ENCODE data around the gene STXBP1.
"Not testable (repeated sequence)": the region's sequence is repeated elsewhere in the genome, so short reads cannot be mapped to it uniquely, and the experiment has no call there.

STXBP1 gene

GRCh38 chr9:127570533-127571111 lies 41.5 kb upstream of the STXBP1 start:
- no peak for TF ChIP-seq ZNF274 (IDR thresholded peaks at IDR 0.05; ENCODE audit: low read depth, low read length)
- no peak overlapping the region for H3K4me3 ChIP-seq (ENCODE audit: low read length)

GRCh38 chr9:127571971-127572370 lies 40.1 kb upstream of the STXBP1 start:
- no peak overlapping the region for H3K4me3 ChIP-seq (ENCODE audit: low read length)
- TF ChIP-seq ZNF274 (IDR thresholded peaks at IDR 0.05; ENCODE audit: low read depth, low read length), result no peak

GRCh38 chr9:127572961-127573721 lies 38.9 kb upstream of the STXBP1 start:
- TF ChIP-seq ZNF274 (IDR thresholded peaks at IDR 0.05; ENCODE audit: low read depth, low read length), result no peak
- no peak overlapping the region for H3K4me3 ChIP-seq (ENCODE audit: low read length)

GRCh38 chr9:127574072-127574993 lies 37.7 kb upstream of the STXBP1 start:
- H3K4me3 ChIP-seq (ENCODE audit: low read length), result no peak overlapping the region
- TF ChIP-seq ZNF274 (IDR thresholded peaks at IDR 0.05; ENCODE audit: low read depth, low read length), result no peak

GRCh38 chr9:127575875-127576778 lies 36.0 kb upstream of the STXBP1 start:
- TF ChIP-seq ZNF274 (IDR thresholded peaks at IDR 0.05; ENCODE audit: low read depth, low read length), result no peak
- no peak overlapping the region for H3K4me3 ChIP-seq (ENCODE audit: low read length)

GRCh38 chr9:127577194-127577593 lies 34.9 kb upstream of the STXBP1 start:
- H3K4me3 ChIP-seq (ENCODE audit: low read length), result not testable (repeated sequence)

GRCh38 chr9:127578627-127578951 lies 33.5 kb upstream of the STXBP1 start:
- TF ChIP-seq ZNF274 (IDR thresholded peaks at IDR 0.05; ENCODE audit: low read depth, low read length), result no peak
- no peak overlapping the region for H3K4me3 ChIP-seq (ENCODE audit: low read length)

- H3K4me3 ChIP-seq (ENCODE audit: low read length), result no peak overlapping the region
- no peak for TF ChIP-seq ZNF274 (IDR thresholded peaks at IDR 0.05; ENCODE audit: low read depth, low read length)
These were observed 32.9 kb upstream of the STXBP1 start for GRCh38 chr9:127578952-127579853.

- no peak for TF ChIP-seq ZNF274 (IDR thresholded peaks at IDR 0.05; ENCODE audit: low read depth, low read length)
- no peak overlapping the region for H3K4me3 ChIP-seq (ENCODE audit: low read length)
These were observed 31.7 kb upstream of the STXBP1 start for GRCh38 chr9:127580366-127580765.

- H3K4me3 ChIP-seq (ENCODE audit: low read length), result no peak overlapping the region
- TF ChIP-seq ZNF274 (IDR thresholded peaks at IDR 0.05; ENCODE audit: low read depth, low read length), result no peak
These were observed 31.1 kb upstream of the STXBP1 start for GRCh38 chr9:127580879-127581475.

- not testable (repeated sequence) for H3K4me3 ChIP-seq (ENCODE audit: low read length)
These were observed 27.6 kb upstream of the STXBP1 start for GRCh38 chr9:127584474-127584805.

GRCh38 chr9:127585161-127585819 lies 26.8 kb upstream of the STXBP1 start:
- TF ChIP-seq ZNF274 (IDR thresholded peaks at IDR 0.05; ENCODE audit: low read depth, low read length), result no peak

More at GRCh38 chr9:127585161-127585819, 26.8 kb upstream of the STXBP1 start:
- H3K4me3 ChIP-seq (ENCODE audit: low read length), result no peak overlapping the region

Measured in GM08714 (cell line).